ENCODE results near the gene PCDH9. TPM values are rescaled to one million over a fixed set of nuclear protein-coding genes. Genes with fewer than 3 reads are reported as not detected.

PCDH9 gene
- total and polyA plus RNA-seq, 10 of the 15 experiments (the other 5 are each of a cell fraction or from before 2014, with no cell fraction given): 0.02 to 2.3 (median 0.05) TPM; not detected in 1

- TF ChIP-seq TCF7 (IDR thresholded peaks at IDR 0.05; ENCODE audit: borderline replicate concordance) (no peak), CBX3 (IDR thresholded peaks at IDR 0.05; ENCODE audit: borderline replicate concordance, low read depth) (no peak)
Measured at GRCh38 chr13:67087527-67087926, 142.6 kb downstream of the PCDH9 start (continued).

GRCh38 chr13:67086260-67086659, 143.9 kb downstream of the PCDH9 start:
- no TSS peak for BruUV-seq (replicated peaks)
- POLR2A ChIA-PET: no interaction called here
- Histone ChIP-seq H3K27me3 (replicated peaks in 1 of 2; ENCODE audit: control insufficient read depth in 2 of 2, insufficient read depth in 2 of 2, low read length in 1 of 2) (no peaks in the 10 kb centered on the region), H3K4me3 (no peak overlapping the region), H2AFZ (ENCODE audit: control insufficient read depth, low read depth, low read length) (no peak overlapping the region), H3K36me3 (ENCODE audit: control insufficient read depth in 2 of 2, insufficient read depth in 2 of 2, low read length in 1 of 2) (no peaks in the 10 kb centered on the region), H3K27ac (ENCODE audit: control insufficient read depth, insufficient read depth) (no peak overlapping the region), H3K9me3 (replicated peaks; ENCODE audit: control insufficient read depth, insufficient read depth, low read length) (no peaks in the 10 kb centered on the region), H3K4me2 (ENCODE audit: control insufficient read depth, insufficient read depth) (no peak overlapping the region), H3K79me2 (ENCODE audit: control insufficient read depth, insufficient read depth, low read length) (no peaks in the 10 kb centered on the region), H4K20me1 (ENCODE audit: control insufficient read depth, insufficient read depth) (no peaks in the 10 kb centered on the region), H3K4me1 (ENCODE audit: control insufficient read depth, insufficient read depth, low read length) (no peaks in the 10 kb centered on the region), H3K9ac (ENCODE audit: control insufficient read depth, insufficient read depth, low read length) (no peak overlapping the region)
- intact Hi-C loops (cut with micrococcal nuclease; ENCODE audit: unreplicated experiment): no loop called here
- SMC1A ChIA-PET (ENCODE audit: uncharacterized antibody, unreplicated experiment): interaction anchor here (1.1 to 1.5 kb wide), 2 partner anchors 10 to 13 kb away, joined by 4 read pairs; no protein-coding TSS in a partner anchor
- CTCF ChIA-PET: no interaction called here
- ATAC-seq (no peak), FAIRE-seq (no peak), DNase-seq (ENCODE audit: low read depth, low spot score) (no peak)
- RAD21 ChIA-PET (ENCODE audit: unreplicated experiment): no interaction called here
- WGBS (ENCODE audit: insufficient coverage, insufficient replicate concordance, low lambda C conversion rate, missing lambda C conversion rate): 16% methylated on average over 2 of the region's 2 CpGs
- in situ Hi-C loops (cut with MboI): no loop called here
- TF ChIP-seq HSF1 (IDR thresholded peaks at IDR 0.05; ENCODE audit: low read depth, low read length): no peak
- no peak for TF ChIP-seq MEF2B (IDR thresholded peaks at IDR 0.05; ENCODE audit: partially characterized antibody, poor library complexity, severe bottlenecking)
- no peak for TF ChIP-seq NBN (IDR thresholded peaks at IDR 0.05)
- no peak for TF ChIP-seq LARP7 (IDR thresholded peaks at IDR 0.05)
- no peak for TF ChIP-seq FOS (IDR thresholded peaks at IDR 0.05; ENCODE audit: borderline replicate concordance, extremely low read depth, insufficient read length)
- TF ChIP-seq GATAD2B (conservative IDR thresholded peaks at IDR 0.05; ENCODE audit: low read depth): no peak
- TF ChIP-seq POLR2A (IDR thresholded peaks at IDR 0.05; ENCODE audit: low read depth, low read length): no peak
- no peak for TF ChIP-seq EZH2 (IDR thresholded peaks at IDR 0.05; ENCODE audit: borderline replicate concordance, control insufficient read depth, low read depth, low read length)
- no peak for TF ChIP-seq ZNF217 (IDR thresholded peaks at IDR 0.05)
- no peak for TF ChIP-seq RELA (IDR thresholded peaks at IDR 0.05; ENCODE audit: borderline replicate concordance, partially characterized antibody)
- TF ChIP-seq CEBPZ (IDR thresholded peaks at IDR 0.05; ENCODE audit: low read depth, low read length): no peak
- no peak for TF ChIP-seq IKZF1 (conservative IDR thresholded peaks at IDR 0.05)
- TF ChIP-seq YBX1 (IDR thresholded peaks at IDR 0.05): no peak
- TF ChIP-seq NKRF (conservative IDR thresholded peaks at IDR 0.05): no peak
